WTC11 (cell line): ENCODE data around the gene ABCC6. TPM values are rescaled to one million over a fixed set of nuclear protein-coding genes. Genes with fewer than 3 reads are reported as not detected.

Experiments
- ATAC-seq: fragments of 200-7000 bp; cut with Tn5 transposase; 2 replicates; pipeline ENCODE4 v1.10.0; 2021; ENCODE audit warnings: mild to moderate bottlenecking, moderate library complexity
- CTCF ChIA-PET: fragments of 300-600 bp; sonication (Branson Sonifier 250); formaldehyde crosslinking; loops from one replicate; lab custom pipeline; 2021; ENCODE audit warnings: antibody characterized with exemption; lab: Charles Lee
- POLR2A ChIA-PET: fragments of 350-600 bp; sonication (Branson Sonifier 250); formaldehyde crosslinking; loops from one replicate; lab custom pipeline; 2021; ENCODE audit warnings: antibody characterized with exemption; lab: Charles Lee
- DNase-seq: peaks from one replicate; pipeline ENCODE4 v3.0.0; 2021; ENCODE audit warnings: low spot score
- H3K27ac Mint-ChIP-seq: 2 replicates; pipeline ENCODE4 v1.8.0; 2021; ENCODE audit warnings: mixed read lengths
- H3K27me3 Mint-ChIP-seq: 2 replicates; pipeline ENCODE4 v1.8.0; 2021; ENCODE audit warnings: low read depth, mild to moderate bottlenecking, moderate library complexity, mixed read lengths
- H3K36me3 Mint-ChIP-seq: 2 replicates; pipeline ENCODE4 v1.8.0; 2021; ENCODE audit warnings: mixed read lengths
- H3K4me1 Mint-ChIP-seq: 2 replicates; pipeline ENCODE4 v1.8.0; 2022; ENCODE audit warnings: mixed read lengths
- H3K4me3 Mint-ChIP-seq: 2 replicates; pipeline ENCODE4 v1.8.0; 2021; ENCODE audit warnings: mild to moderate bottlenecking, moderate library complexity, mixed read lengths
- H3K9me3 Mint-ChIP-seq: 2 replicates; pipeline ENCODE4 v1.8.0; 2021; ENCODE audit warnings: mixed read lengths
- CREB1 ChIP-seq: sonication (generic); formaldehyde crosslinking; IDR thresholded peaks from 2 replicates; pipeline ENCODE4 v1.8.0; 2023; ENCODE audit warnings: mild to moderate bottlenecking, missing genetic modification reagents
- ESRRA ChIP-seq: sonication (generic); formaldehyde crosslinking; IDR thresholded peaks from 2 replicates; pipeline ENCODE4 v1.8.1; 2022; ENCODE audit warnings: mild to moderate bottlenecking, missing genetic modification reagents, borderline replicate concordance
- ETV6 ChIP-seq: sonication (generic); formaldehyde crosslinking; IDR thresholded peaks from 2 replicates; pipeline ENCODE4 v1.8.1; 2022; ENCODE audit warnings: mild to moderate bottlenecking, missing genetic modification reagents
- FOXP4 ChIP-seq: sonication (generic); formaldehyde crosslinking; IDR thresholded peaks from 2 replicates; pipeline ENCODE4 v1.8.0; 2022; ENCODE audit warnings: mild to moderate bottlenecking, missing genetic modification reagents
- GABPB1 ChIP-seq: sonication (generic); formaldehyde crosslinking; IDR thresholded peaks from 2 replicates; pipeline ENCODE4 v1.8.1; 2023; ENCODE audit warnings: mild to moderate bottlenecking, missing genetic modification reagents
- GTF2I ChIP-seq: fragments of 250-450 bp; sonication (Bioruptor Pico); conservative IDR thresholded peaks from 2 replicates; pipeline ENCODE4 v1.4.0; 2021; ENCODE audit warnings: mild to moderate bottlenecking
- MYBL2 ChIP-seq: sonication (generic); formaldehyde crosslinking; IDR thresholded peaks from 2 replicates; pipeline ENCODE4 v1.8.1; 2023; ENCODE audit warnings: mild to moderate bottlenecking, moderate library complexity, missing genetic modification reagents
- NFATC4 ChIP-seq: fragments of 250-450 bp; sonication (Bioruptor Pico); IDR thresholded peaks from 2 replicates; pipeline ENCODE4 v1.9.0; 2021; ENCODE audit warnings: mild to moderate bottlenecking
- NFE2L1 ChIP-seq: sonication (generic); formaldehyde crosslinking; IDR thresholded peaks from 2 replicates; pipeline ENCODE4 v1.8.1; 2023; ENCODE audit warnings: missing genetic modification reagents
- TEAD1 ChIP-seq: sonication (generic); formaldehyde crosslinking; IDR thresholded peaks from 2 replicates; pipeline ENCODE4 v1.8.0; 2022; ENCODE audit warnings: mild to moderate bottlenecking, missing genetic modification reagents
- USF1 ChIP-seq: sonication (generic); formaldehyde crosslinking; IDR thresholded peaks from 2 replicates; pipeline ENCODE4 v1.8.0; 2022; ENCODE audit warnings: mild to moderate bottlenecking, missing genetic modification reagents
- ZNF138 ChIP-seq: sonication (generic); formaldehyde crosslinking; conservative IDR thresholded peaks from 2 replicates; pipeline ENCODE4 v1.8.1; 2022; ENCODE audit warnings: mild to moderate bottlenecking, moderate library complexity, missing genetic modification reagents
- ZNF416 ChIP-seq: fragments of 250-450 bp; sonication (Bioruptor Pico); IDR thresholded peaks from 2 replicates; pipeline ENCODE4 v1.9.0; 2021; ENCODE audit warnings: mild to moderate bottlenecking, inconsistent platforms
- ZNF425 ChIP-seq: fragments of 250-450 bp; sonication (Bioruptor Pico); conservative IDR thresholded peaks from 2 replicates; pipeline ENCODE4 v1.9.0; 2021; ENCODE audit warnings: mild to moderate bottlenecking
- ZNF512 ChIP-seq: sonication (generic); formaldehyde crosslinking; IDR thresholded peaks from 2 replicates; pipeline ENCODE4 v1.8.1; 2022; ENCODE audit warnings: missing genetic modification reagents, borderline replicate concordance
- total RNA-seq: library from RNA; stranded (reverse); gene quantifications from 3 replicates; pipeline ENCODE4 v1.2.3, GENCODE V29; 2021

The ABCC6 gene
- total RNA-seq, 1 experiment from 2014 or later = 1.3 TPM

DNA sequence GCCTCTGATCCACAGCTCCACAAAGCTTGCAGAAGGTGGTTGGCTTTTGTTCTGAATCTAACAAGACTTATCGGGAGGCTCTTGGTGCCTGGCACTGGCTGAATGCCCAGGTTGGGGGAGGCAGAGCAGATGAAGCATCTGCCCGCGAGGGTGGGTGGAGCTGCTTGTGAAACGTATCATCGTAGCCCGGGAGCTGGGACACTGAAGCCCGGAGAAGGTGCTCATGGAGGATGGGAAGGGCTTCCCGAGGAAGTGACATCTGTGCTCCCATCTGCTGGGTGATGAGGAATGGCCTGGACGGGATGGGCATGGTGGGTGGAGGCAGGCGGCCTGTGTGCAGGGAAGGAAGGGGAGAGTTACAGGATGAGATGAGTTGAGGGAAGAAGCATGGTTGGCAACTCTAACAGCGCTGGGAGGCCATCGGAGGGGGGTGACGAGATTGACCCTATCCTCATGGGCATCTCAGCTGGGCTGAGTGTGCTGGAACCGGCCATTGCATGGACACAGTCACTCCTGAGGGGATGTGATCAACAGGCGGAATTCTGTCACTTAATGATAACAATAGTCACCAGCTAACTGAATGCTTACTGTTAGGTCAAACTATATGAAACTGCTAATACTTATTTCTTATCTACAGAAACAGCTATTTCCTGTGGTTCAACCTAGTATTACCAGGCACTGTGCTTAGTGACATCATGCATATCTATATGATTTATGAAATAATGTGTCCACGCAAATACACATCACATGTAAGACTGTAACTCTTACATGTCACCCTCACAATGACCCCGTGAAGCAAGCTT, 102.7 kb downstream of the ABCC6 start (continued):
- TF ChIP-seq ZNF425 (no peak), ZNF512 (no peak), NFE2L1 (no peak), GABPB1 (CRISPR knock-in tag) (no peak), GTF2I (no peak), ZNF416 (CRISPR knock-in tag) (no peak)
- TF ChIP-seq, all 79 proteins: peak for 0

- H3K4me3 Mint-ChIP-seq = no peak overlapping the region
- no peak for ATAC-seq
Measured at GRCh38 chr16:16120044-16120381, 103.3 kb downstream of the ABCC6 start.

More at GRCh38 chr16:16120044-16120381, 103.3 kb downstream of the ABCC6 start:
- ChIA-PET POLR2A (interaction anchor here (0.6 kb wide), 1 partner anchor 345 kb away, joined by 3 read pairs; no protein-coding TSS in a partner anchor), CTCF (interaction anchor here (0.9 kb wide), 1 partner anchor 24 kb away, joined by 3 read pairs; no protein-coding TSS in a partner anchor)
- peak overlapping the region; percentile 4; the same call in 1 of the 2 replicates for H3K27ac Mint-ChIP-seq
- TF ChIP-seq NFATC4 (CRISPR knock-in tag) (no peak), MYBL2 (CRISPR knock-in tag) (no peak), ESRRA (CRISPR knock-in tag) (no peak), FOXP4 (no peak), ETV6 (CRISPR knock-in tag) (no peak), ZNF138 (no peak), ZNF512 (no peak), TEAD1 (CRISPR knock-in tag) (no peak), USF1 (no peak), CREB1 (CRISPR knock-in tag) (no peak)
- DNase-seq = no peak
- peaks cover 83% of the 10 kb centered on the region for H3K36me3 Mint-ChIP-seq
- no peaks in the 10 kb centered on the region for H3K4me1 Mint-ChIP-seq
- H3K27me3 Mint-ChIP-seq = no peaks in the 10 kb centered on the region
- peaks cover 11% of the 10 kb centered on the region for H3K9me3 Mint-ChIP-seq
